AG20443 (cell line): ENCODE results near the gene BCL2.

Source experiments
- DNase-seq: peaks from one replicate; pipeline ENCODE4 v3.0.0; 2012; ENCODE audit warnings: low spot score, mixed read lengths

BCL2 gene

DNA sequence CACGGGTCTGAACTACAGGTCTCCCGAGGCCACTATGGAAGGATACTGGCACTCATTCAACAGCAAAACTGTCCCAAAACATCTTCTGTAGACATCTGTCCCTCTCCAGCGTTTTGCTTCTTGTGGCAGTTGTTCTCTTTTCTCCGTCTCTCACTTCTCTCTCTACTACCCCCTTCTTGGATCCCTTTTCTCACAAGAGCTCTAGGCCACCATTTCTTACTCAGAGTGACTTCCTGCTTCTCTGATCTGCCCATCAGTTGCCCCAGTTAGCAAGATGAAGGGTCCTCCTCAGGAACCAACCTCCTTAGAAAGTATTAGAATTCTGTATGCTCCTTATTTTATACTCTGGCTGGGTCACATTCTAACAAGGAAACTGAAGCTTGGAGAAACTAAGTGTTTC lies 32.6 kb downstream of the BCL2 start:
- no peak for DNase-seq

GRCh38 chr18:63284827-63285733 lies 34.5 kb downstream of the BCL2 start:
- DNase-seq = no peak

DNA sequence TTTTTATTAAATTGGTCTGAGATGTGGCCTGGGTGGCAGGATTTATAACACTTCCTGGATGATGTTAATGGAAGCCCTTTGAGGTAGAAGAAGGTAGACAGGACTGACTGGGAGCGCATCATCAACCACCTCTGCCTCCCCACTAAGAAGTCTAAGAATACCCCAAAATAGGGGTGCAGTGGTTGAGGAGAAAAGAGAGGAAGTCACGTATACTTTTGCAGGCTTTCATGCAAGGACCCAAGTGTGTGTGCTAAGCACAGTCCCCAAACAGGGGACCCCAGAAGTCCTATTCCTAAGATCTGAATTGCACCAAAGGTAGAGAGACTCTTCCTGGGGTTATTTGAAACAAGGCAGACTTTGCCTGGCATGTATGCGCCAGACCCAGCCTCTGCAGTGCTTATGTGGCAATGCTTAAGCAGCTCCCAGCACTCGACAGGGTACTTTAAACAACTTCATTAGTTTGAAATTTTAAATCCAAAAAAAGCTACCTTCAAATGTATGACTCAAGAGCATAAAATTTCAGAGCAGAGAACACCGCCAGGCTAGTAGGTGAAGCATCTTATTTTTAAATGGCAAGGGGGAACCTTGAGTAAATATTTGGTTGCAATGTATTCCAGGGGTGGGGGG lies 35.3 kb downstream of the BCL2 start:
- no peak for DNase-seq

- no peak for DNase-seq
Observed at GRCh38 chr18:63283305-63284094, 36.1 kb downstream of the BCL2 start.

DNA sequence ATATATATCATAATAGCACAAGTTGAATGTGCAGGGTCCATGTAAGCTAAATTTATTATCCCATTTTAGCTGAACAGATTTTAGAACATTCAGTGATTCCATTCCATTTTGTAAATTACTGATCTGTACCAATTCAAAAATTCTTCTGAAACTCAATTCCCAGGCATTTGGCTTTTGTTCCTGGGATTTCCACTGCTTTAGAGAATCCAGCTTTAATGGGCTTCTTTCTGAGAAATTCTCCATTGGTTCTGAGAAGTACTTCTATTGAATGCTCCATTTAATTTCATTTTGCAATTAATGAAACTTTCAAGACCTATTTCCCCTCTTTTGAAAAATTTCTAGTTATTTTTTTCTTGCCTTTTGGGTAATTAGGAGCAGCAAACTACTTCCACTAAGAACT lies 36.8 kb downstream of the BCL2 start:
- no peak for DNase-seq

GRCh38 chr18:63273222-63273927 lies 46.2 kb downstream of the BCL2 start:
- no peak for DNase-seq

GRCh38 chr18:63272638-63273037 lies 46.9 kb downstream of the BCL2 start:
- no peak for DNase-seq

- DNase-seq = no peak
Observed at GRCh38 chr18:63271881-63272299, 47.7 kb downstream of the BCL2 start.

DNA sequence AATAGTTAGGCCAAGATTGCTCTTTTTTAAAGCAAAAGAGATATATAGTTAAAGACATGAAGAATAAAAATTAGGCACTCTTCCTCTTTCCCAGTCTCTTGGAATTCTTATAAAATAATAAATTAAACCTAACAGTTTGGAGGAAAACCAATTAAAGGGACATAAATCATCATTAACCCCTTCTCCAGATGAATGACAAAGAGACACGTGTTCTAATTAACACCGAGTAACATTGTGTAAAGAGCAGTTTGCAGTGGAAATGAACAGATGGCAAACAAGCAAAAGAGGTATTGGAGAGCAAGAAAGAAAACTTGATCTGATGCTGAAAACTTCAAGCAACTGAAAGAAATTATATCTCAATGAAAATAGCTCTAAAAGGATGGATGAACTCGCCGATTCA lies 48.4 kb downstream of the BCL2 start:
- DNase-seq = no peak

DNA sequence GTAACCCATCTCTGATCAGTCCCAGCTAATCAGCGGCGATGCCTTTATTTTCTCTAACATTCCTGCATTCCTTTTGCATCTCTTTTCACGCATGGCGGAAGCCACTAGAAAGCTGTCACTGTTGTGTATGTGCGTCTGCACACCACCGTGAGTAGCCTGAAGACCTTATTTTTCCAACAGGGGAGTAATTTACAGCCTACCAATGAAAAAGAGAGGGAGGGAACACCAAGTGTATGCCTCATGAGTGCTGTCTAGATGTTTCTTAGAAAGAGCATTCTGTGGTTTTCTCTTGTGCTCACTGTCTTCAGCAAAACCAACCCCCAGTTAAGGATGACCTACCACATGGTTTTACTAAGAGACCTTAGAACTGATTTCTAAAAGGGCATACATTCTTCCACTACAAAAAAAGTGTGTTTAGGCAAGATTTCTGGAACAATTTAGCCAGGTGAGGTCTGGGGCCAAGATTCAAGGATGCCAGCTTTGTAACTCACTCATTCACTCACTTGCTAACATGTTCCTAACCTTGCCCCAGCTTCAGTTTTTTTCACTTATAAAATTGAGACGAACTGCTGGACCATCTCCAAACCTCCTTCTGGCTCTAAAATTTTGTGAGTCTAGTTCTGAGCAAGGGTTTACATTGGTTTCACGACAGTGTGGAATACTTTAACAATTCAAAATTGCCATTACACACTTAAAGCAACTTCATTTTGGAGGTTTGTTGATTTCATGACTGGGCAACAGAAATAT lies 51.4 kb downstream of the BCL2 start:
- peak; percentile 24 for DNase-seq

DNA sequence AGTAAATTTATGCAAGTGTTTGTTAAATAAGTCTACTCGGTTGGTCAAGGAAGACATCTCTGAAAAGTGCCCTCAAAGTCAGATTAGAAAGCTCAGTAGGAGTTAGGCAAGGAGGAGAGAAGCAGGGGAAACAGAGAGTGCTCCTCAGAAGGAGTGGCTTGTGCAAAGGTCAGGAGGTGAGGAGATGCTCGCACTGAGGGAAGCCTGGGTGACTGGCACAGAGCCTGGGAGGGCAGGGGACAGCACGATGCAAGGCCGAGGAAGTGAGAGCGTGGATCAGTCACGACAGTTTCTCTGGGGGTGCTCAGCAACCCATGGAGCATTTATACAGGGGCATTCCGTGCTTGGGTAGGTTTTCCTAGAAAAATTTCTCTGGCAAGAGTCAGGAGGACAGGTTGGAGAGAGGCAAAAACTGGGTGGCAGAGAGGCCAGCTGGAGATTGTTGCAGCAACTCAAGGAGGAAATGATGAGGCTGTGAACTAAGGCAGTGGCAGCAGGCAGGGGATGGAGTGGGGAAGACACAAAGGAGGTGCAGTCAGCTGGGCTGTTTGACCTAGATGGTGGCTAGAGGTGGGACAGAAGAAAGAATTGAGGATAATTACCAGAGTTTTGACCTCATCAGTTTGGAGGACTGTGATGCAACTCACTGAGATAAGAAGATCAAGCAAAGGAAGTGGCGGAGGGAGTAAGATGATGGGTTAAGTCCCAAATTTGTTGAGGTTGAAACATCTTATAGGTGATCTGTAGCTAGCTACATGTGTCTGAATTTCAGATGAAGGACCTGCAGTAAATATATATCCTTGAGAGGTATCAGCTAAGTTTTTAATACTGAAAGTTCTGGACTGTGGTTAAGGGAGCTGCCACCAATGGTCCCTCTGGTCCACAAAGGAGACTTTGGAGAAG lies 52.4 kb downstream of the BCL2 start:
- DNase-seq = no peak

DNA sequence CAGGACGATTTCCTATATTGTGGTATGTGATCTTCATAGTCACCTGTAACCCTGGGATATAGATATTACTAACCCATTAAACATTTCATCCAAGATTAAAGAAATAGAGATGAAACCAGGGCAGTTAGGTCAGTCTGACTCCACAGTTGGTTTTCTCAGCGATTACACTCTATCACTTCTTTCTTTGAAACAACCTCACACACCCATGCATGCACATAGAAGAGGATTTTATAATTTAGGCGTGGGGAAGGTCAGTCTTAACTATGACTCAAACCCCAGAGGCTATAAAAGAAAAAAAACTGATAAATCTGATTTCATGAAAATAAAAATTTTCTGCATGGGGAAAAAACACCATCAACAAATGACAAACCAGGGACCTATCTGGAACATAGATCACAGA lies 54.2 kb downstream of the BCL2 start:
- no peak for DNase-seq

GRCh38 chr18:63264871-63265270 lies 54.7 kb downstream of the BCL2 start:
- no peak for DNase-seq

GRCh38 chr18:63263444-63263843 lies 56.1 kb downstream of the BCL2 start:
- DNase-seq = no peak

GRCh38 chr18:63262369-63263335 lies 56.9 kb downstream of the BCL2 start:
- DNase-seq = no peak

- no peak for DNase-seq
Observed at GRCh38 chr18:63261029-63261428, 58.5 kb downstream of the BCL2 start.

DNA sequence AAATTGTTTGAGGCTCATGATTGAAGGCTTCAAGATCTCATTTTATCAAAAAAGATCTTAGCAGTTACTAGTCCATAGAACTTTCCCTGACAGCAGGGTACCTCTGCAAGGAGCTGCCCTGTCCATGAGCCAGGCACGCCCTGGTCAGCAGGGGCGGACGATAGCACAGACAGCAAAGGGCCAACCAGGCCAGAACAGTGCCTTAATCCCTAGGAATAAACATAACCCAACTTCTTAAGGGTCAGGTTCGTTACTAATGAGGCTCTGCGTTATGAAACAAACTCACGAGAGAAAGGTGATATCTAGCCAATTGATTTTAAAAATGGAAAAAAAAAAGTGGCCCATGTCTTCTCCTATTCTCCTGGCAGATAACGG lies 59.2 kb downstream of the BCL2 start:
- no peak for DNase-seq

GRCh38 chr18:63259567-63260379 lies 59.8 kb downstream of the BCL2 start:
- DNase-seq = no peak
